C4-2B (cell line): ENCODE data around the gene NPIPA1.
"Not testable (repeated sequence)": the region's sequence is repeated elsewhere in the genome, so short reads cannot be mapped to it uniquely, and the experiment has no call there.

Experiments used
- ZFX ChIP-seq: fragments of 450-650 bp; IDR thresholded peaks from 2 replicates; pipeline ENCODE4 v1.6.1; 2017
- TF ChIP-seq, protein P1 (sequence below): fragments of 450-650 bp; conservative IDR thresholded peaks from 2 replicates; pipeline ENCODE4 v1.5.1; 2017; ENCODE audit warnings: mild to moderate bottlenecking

DNA sequence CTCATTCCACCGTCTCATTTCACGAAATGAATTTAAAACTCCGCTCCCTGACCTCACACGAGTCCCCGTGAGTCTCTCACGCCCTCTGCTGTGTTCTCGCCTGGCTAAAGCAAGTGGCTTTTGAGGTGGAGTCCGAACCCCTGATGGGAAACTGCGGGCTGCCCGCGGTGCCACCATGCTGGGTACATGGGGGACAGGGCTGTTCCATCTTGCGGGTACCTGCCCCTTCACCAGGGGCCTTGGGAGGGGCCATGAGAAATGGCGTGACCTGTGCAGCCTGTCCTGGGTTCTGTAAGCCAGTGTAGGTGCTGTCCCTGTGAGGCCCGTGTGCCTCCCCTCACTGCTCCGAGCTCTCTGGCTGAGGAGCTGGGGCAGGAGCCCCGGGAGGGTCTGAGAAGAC is 14.3 kb upstream of the NPIPA1 start:
- not testable (repeated sequence) for TF ChIP-seq ZFX
- TF ChIP-seq, protein P1, sequence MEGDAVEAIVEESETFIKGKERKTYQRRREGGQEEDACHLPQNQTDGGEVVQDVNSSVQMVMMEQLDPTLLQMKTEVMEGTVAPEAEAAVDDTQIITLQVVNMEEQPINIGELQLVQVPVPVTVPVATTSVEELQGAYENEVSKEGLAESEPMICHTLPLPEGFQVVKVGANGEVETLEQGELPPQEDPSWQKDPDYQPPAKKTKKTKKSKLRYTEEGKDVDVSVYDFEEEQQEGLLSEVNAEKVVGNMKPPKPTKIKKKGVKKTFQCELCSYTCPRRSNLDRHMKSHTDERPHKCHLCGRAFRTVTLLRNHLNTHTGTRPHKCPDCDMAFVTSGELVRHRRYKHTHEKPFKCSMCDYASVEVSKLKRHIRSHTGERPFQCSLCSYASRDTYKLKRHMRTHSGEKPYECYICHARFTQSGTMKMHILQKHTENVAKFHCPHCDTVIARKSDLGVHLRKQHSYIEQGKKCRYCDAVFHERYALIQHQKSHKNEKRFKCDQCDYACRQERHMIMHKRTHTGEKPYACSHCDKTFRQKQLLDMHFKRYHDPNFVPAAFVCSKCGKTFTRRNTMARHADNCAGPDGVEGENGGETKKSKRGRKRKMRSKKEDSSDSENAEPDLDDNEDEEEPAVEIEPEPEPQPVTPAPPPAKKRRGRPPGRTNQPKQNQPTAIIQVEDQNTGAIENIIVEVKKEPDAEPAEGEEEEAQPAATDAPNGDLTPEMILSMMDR = not testable (repeated sequence)
